AG04450 (cell line): ENCODE measurements around the gene CFTR. TPM values are rescaled to one million over a fixed set of nuclear protein-coding genes. Genes with fewer than 3 reads are reported as not detected.

Experiments used
- CTCF ChIA-PET: fragments of 300-600, 350-600 bp; formaldehyde crosslinking; extraction: SDS; loops from one replicate; lab custom pipeline; 2022; ENCODE audit warnings: antibody characterized with exemption, inconsistent platforms; lab: Charles Lee
- POLR2A ChIA-PET: fragments of 350-600 bp; formaldehyde crosslinking; extraction: SDS; loops from one replicate; lab custom pipeline; 2021; ENCODE audit warnings: antibody characterized with exemption, inconsistent platforms; lab: Yijun Ruan, JAX
- DNase-seq: peaks from one replicate; pipeline ENCODE4 v3.0.0-alpha.2; 2011; ENCODE audit warnings: low read depth, low spot score
- H3K27ac ChIP-seq: one replicate; pipeline ENCODE4 v1.5.1; 2012; ENCODE audit warnings: low read depth, low read length, control low read depth
- H3K27me3 ChIP-seq: one replicate; pipeline ENCODE4 v1.6.0; 2012; ENCODE audit warnings: low read length; ENCODE audit not compliant: control insufficient read depth, insufficient read depth
- H3K4me3 ChIP-seq: 2 replicates; pipeline ENCODE4 v1.5.1; 2011; ENCODE audit warnings: mild to moderate bottlenecking, low read depth, low read length, control low read depth
- H3K9me3 ChIP-seq: 2 replicates; pipeline ENCODE4 v1.5.1; 2012; ENCODE audit warnings: low read length; ENCODE audit not compliant: control insufficient read depth, insufficient read depth
- polyA plus RNA-seq: library from polyadenylated mRNA; depleted of rRNA; stranded (reverse); fragments of >200 nt; gene quantifications from 2 replicates; pipeline ENCODE4 v1.2.3, GENCODE V29; 2011
- TF ChIP-seq, protein P1 (sequence below): IDR thresholded peaks from 2 replicates; pipeline ENCODE4 v1.5.1; 2011; ENCODE audit warnings: low read depth, low read length, control low read depth, inconsistent platforms

The CFTR gene
- polyA plus RNA-seq, 1 experiment = 0.37 TPM

DNA sequence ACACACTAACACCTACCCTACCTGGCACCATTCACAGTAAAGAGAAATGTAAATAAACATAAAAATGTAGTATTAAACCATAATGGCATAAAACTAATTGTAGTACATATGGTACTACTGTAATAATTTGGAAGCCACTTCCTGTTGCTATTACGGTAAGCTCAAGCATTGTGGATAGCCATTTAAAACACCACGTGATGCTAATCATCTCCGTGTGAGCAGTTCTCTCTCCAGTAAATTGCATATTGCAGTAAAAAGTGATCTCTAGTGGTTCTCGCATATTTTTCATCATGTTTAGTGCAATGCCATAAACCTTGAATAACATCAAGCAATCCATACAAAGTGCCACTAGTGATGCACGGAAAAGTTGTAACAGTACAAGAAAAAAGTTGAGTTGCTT lies 75.4 kb downstream of the CFTR start:
- H3K9me3 ChIP-seq = no peaks in the 10 kb centered on the region
- ChIA-PET CTCF (interaction anchor here (0.5 kb wide), 1 partner anchor 168 kb away, joined by 4 read pairs; no protein-coding TSS in a partner anchor), POLR2A (no interaction called here)
- no peak overlapping the region for H3K4me3 ChIP-seq
- H3K27me3 ChIP-seq = no peaks in the 10 kb centered on the region
- TF ChIP-seq, protein P1, sequence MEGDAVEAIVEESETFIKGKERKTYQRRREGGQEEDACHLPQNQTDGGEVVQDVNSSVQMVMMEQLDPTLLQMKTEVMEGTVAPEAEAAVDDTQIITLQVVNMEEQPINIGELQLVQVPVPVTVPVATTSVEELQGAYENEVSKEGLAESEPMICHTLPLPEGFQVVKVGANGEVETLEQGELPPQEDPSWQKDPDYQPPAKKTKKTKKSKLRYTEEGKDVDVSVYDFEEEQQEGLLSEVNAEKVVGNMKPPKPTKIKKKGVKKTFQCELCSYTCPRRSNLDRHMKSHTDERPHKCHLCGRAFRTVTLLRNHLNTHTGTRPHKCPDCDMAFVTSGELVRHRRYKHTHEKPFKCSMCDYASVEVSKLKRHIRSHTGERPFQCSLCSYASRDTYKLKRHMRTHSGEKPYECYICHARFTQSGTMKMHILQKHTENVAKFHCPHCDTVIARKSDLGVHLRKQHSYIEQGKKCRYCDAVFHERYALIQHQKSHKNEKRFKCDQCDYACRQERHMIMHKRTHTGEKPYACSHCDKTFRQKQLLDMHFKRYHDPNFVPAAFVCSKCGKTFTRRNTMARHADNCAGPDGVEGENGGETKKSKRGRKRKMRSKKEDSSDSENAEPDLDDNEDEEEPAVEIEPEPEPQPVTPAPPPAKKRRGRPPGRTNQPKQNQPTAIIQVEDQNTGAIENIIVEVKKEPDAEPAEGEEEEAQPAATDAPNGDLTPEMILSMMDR = no peak
- no peak for DNase-seq
- no peak overlapping the region for H3K27ac ChIP-seq

DNA sequence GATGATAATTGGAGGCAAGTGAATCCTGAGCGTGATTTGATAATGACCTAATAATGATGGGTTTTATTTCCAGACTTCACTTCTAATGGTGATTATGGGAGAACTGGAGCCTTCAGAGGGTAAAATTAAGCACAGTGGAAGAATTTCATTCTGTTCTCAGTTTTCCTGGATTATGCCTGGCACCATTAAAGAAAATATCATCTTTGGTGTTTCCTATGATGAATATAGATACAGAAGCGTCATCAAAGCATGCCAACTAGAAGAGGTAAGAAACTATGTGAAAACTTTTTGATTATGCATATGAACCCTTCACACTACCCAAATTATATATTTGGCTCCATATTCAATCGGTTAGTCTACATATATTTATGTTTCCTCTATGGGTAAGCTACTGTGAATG lies 79.6 kb downstream of the CFTR start:
- H3K27ac ChIP-seq = no peak overlapping the region
- no peak for DNase-seq
- TF ChIP-seq, protein P1 = no peak
- H3K4me3 ChIP-seq = no peak overlapping the region
- ChIA-PET POLR2A (no interaction called here), CTCF (no interaction called here)
- H3K9me3 ChIP-seq = no peaks in the 10 kb centered on the region
- no peaks in the 10 kb centered on the region for H3K27me3 ChIP-seq

DNA sequence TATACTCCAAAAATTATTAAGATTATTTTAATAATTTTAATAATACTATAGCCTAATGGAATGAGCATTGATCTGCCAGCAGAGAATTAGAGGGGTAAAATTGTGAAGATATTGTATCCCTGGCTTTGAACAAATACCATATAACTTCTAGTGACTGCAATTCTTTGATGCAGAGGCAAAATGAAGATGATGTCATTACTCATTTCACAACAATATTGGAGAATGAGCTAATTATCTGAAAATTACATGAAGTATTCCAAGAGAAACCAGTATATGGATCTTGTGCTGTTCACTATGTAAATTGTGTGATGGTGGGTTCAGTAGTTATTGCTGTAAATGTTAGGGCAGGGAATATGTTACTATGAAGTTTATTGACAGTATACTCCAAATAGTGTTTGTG lies 80.2 kb downstream of the CFTR start:
- POLR2A ChIA-PET = no interaction called here
- Histone ChIP-seq H3K27me3 (no peaks in the 10 kb centered on the region), H3K4me3 (no peak overlapping the region), H3K9me3 (no peaks in the 10 kb centered on the region), H3K27ac (no peak overlapping the region)
- no peak for DNase-seq
- TF ChIP-seq, protein P1 = no peak
- CTCF ChIA-PET = interaction anchor here (1.1 kb wide), 1 partner anchor 101 kb away, joined by 5 read pairs; no protein-coding TSS in a partner anchor

DNA sequence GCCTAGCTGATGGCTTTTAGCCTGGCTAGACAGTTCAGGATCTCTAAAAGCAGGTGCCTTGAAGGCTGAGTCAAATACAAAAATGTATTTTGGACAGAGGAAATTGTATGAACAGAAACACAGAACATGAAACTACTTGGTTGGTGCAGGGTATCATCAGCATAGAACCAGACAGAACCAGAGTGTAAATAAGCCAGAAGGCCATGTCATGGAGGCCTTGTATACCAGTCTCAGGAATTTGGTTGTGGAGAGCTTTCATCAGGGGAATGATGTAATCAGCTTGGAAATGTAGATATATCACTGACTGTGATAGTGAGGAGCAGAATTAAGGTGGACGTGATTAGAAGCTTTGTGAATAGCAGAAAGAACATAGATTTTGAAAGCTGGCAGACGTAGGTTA lies 82.9 kb downstream of the CFTR start:
- ChIA-PET CTCF (no interaction called here), POLR2A (no interaction called here)
- DNase-seq = no peak
- TF ChIP-seq, protein P1 = no peak
- H3K9me3 ChIP-seq = no peaks in the 10 kb centered on the region
- no peak overlapping the region for H3K4me3 ChIP-seq
- no peaks in the 10 kb centered on the region for H3K27me3 ChIP-seq
- no peak overlapping the region for H3K27ac ChIP-seq

DNA sequence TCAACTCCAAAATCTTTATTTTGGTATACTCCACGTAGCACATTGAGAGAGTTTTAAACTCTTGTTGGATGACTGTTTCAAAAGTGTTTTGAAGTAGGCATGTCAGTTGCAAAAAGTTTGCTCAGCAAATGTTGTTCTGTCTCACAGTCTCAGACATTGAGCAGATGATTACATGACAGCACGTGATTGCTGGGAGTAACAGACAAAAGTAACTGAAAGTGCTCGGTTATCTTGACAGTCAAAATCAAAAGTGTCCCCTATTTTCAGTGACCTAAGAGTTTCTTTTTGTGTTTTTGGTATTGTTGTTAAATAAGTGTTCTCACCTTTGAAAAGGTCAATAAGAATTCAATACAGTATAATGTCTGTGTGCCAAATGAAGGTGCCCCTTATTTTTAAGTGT lies 84.3 kb downstream of the CFTR start:
- H3K27me3 ChIP-seq = no peaks in the 10 kb centered on the region
- TF ChIP-seq, protein P1 = no peak
- DNase-seq = no peak
- H3K4me3 ChIP-seq = no peak overlapping the region
- no peak overlapping the region for H3K27ac ChIP-seq
- CTCF ChIA-PET = no interaction called here
- POLR2A ChIA-PET = no interaction called here
- H3K9me3 ChIP-seq = no peaks in the 10 kb centered on the region
